ENCODE measurements around the gene BCL11B.

BCL11B gene

GRCh38 chr14:99254328-99255009 is 17.5 kb downstream of the BCL11B start:
- DNase-seq (ENCODE audit: low spot score): no peak

GRCh38 chr14:99253890-99254289 is 18.1 kb downstream of the BCL11B start:
- DNase-seq (ENCODE audit: low spot score): no peak

- DNase-seq (ENCODE audit: low spot score): peak; percentile 77
Measured at GRCh38 chr14:99252940-99253868, 18.8 kb downstream of the BCL11B start.

- no peak for DNase-seq (ENCODE audit: low spot score)
Measured at GRCh38 chr14:99252443-99252939, 19.5 kb downstream of the BCL11B start.

GRCh38 chr14:99251721-99252120 is 20.3 kb downstream of the BCL11B start:
- no peak for DNase-seq (ENCODE audit: low spot score)

- DNase-seq (ENCODE audit: low spot score): no peak
Measured at GRCh38 chr14:99250636-99251208, 21.3 kb downstream of the BCL11B start.

- DNase-seq (ENCODE audit: low spot score): no peak
Measured at GRCh38 chr14:99249389-99249788, 22.6 kb downstream of the BCL11B start.

GRCh38 chr14:99248761-99249171 is 23.2 kb downstream of the BCL11B start:
- no peak for DNase-seq (ENCODE audit: low spot score)

GRCh38 chr14:99247772-99248171 is 24.2 kb downstream of the BCL11B start:
- DNase-seq (ENCODE audit: low spot score): no peak

GRCh38 chr14:99247101-99247729 is 24.8 kb downstream of the BCL11B start:
- DNase-seq (ENCODE audit: low spot score): no peak

- DNase-seq (ENCODE audit: low spot score): peak; percentile 62
Measured at GRCh38 chr14:99246536-99247097, 25.4 kb downstream of the BCL11B start.

- DNase-seq (ENCODE audit: low spot score): no peak
Measured at GRCh38 chr14:99245564-99246511, 26.2 kb downstream of the BCL11B start.

GRCh38 chr14:99244941-99245563 is 26.9 kb downstream of the BCL11B start:
- DNase-seq (ENCODE audit: low spot score): no peak

GRCh38 chr14:99244367-99244901 is 27.6 kb downstream of the BCL11B start:
- no peak for DNase-seq (ENCODE audit: low spot score)

GRCh38 chr14:99242816-99243721 is 28.9 kb downstream of the BCL11B start:
- DNase-seq (ENCODE audit: low spot score): peak; percentile 61

GRCh38 chr14:99242238-99242637 is 29.8 kb downstream of the BCL11B start:
- no peak for DNase-seq (ENCODE audit: low spot score)

- DNase-seq (ENCODE audit: low spot score): peak; percentile 72
Measured at GRCh38 chr14:99241325-99242010, 30.5 kb downstream of the BCL11B start.

- no peak for DNase-seq (ENCODE audit: low spot score)
Measured at GRCh38 chr14:99240627-99241324, 31.2 kb downstream of the BCL11B start.
